Panc1 (cell line): ENCODE results near the gene MS4A18. TPM values are rescaled to one million over a fixed set of nuclear protein-coding genes. Genes with fewer than 3 reads are reported as not detected.

Experiments used
- ATAC-seq: fragments of 200-7000 bp; cut with Tn5 transposase; 2 replicates; pipeline ENCODE4 v1.9.1; 2020; ENCODE audit warnings: mild to moderate bottlenecking, moderate library complexity
- BruUV-seq: library from RNA; stranded (reverse); fragments of 400-500 nt; replicated peaks from 2 replicates; lab custom pipeline; 2021; lab: Mats Ljungman, UMichigan
- CTCF ChIA-PET: fragments of 300-600 bp; sonication (Branson Sonifier 250); formaldehyde crosslinking; loops from one replicate; lab custom pipeline; 2022; ENCODE audit warnings: antibody characterized with exemption; lab: Charles Lee
- POLR2A ChIA-PET: fragments of 300-600 bp; sonication (Branson Sonifier 250); formaldehyde crosslinking; loops from one replicate; lab custom pipeline; 2022; ENCODE audit warnings: antibody characterized with exemption; lab: Charles Lee
- DNase-seq: peaks from one replicate; pipeline ENCODE4 v3.0.0-alpha.2; 2010; ENCODE audit warnings: low read depth, low spot score
- H3K27ac ChIP-seq: 2 replicates; pipeline ENCODE4 v1.5.1; 2011; ENCODE audit warnings: mild to moderate bottlenecking, low read length, inconsistent platforms
- H3K27me3 ChIP-seq: fragments of 200-500 bp; sonication (Bioruptor generic); 2 replicates; pipeline ENCODE4 v1.6.0; 2014; ENCODE audit warnings: low read length, inconsistent platforms; ENCODE audit not compliant: control insufficient read depth, insufficient read depth
- H3K36me3 ChIP-seq: fragments of 200-500 bp; sonication (Bioruptor generic); 2 replicates; pipeline ENCODE4 v1.5.1; 2014; ENCODE audit warnings: inconsistent platforms, mild to moderate bottlenecking, low read length, moderate library complexity; ENCODE audit not compliant: control insufficient read depth, insufficient read depth
- H3K4me1 ChIP-seq: 2 replicates; pipeline ENCODE4 v1.5.1; 2011; ENCODE audit warnings: inconsistent platforms, mild to moderate bottlenecking, low read length, moderate library complexity; ENCODE audit not compliant: control insufficient read depth, insufficient read depth
- H3K4me3 ChIP-seq, 2 experiments: 2 replicates each; pipeline ENCODE4 v1.5.1; 2011 to 2012; ENCODE audit warnings: low read depth in 2 of 2, low read length in 2 of 2, mild to moderate bottlenecking in 2 of 2, inconsistent platforms in 1 of 2, moderate library complexity in 1 of 2
- H3K9me3 ChIP-seq: fragments of 200-500 bp; sonication (Bioruptor generic); 2 replicates; pipeline ENCODE4 v1.5.1; 2014; ENCODE audit warnings: low read depth, mild to moderate bottlenecking, inconsistent platforms, low read length, moderate library complexity; ENCODE audit not compliant: control insufficient read depth, insufficient read depth
- CTCF ChIP-seq: fragments of 450-650 bp; IDR thresholded peaks from 2 replicates; pipeline ENCODE4 v1.5.1; 2017; ENCODE audit warnings: mild to moderate bottlenecking
- POLR2AphosphoS5 ChIP-seq: IDR thresholded peaks from 2 replicates; pipeline ENCODE4 v1.6.1; 2012; ENCODE audit warnings: mild to moderate bottlenecking, low read depth, low read length, moderate library complexity
- REST ChIP-seq, 2 experiments: IDR thresholded peaks; 2 replicates each; pipeline ENCODE4 v1.6.1; 2011 to 2012; ENCODE audit warnings: low read depth in 2 of 2, control low read depth in 1 of 2, low read length in 1 of 2, mild to moderate bottlenecking in 1 of 2, moderate library complexity in 1 of 2; ENCODE audit not compliant: insufficient read depth in 1 of 2
- SIN3A ChIP-seq: IDR thresholded peaks from 2 replicates; pipeline ENCODE4 v1.6.1; 2012; ENCODE audit warnings: low read depth, mild to moderate bottlenecking, low read length, moderate library complexity, borderline replicate concordance; ENCODE audit not compliant: insufficient read depth
- TCF7L2 ChIP-seq: IDR thresholded peaks from 2 replicates; pipeline ENCODE4 v1.6.1; 2011; ENCODE audit warnings: mild to moderate bottlenecking, low read depth, low read length, inconsistent platforms
- in situ Hi-C: cut with HindIII; loops from 2 replicates; pipeline ENCODE4 v1.10.0; 2016; ENCODE audit warnings: low sequenced_read_pairs, low pct_unique_long_range_greater_than_20kb
- intact Hi-C: fragments of 100-400 bp; cut with micrococcal nuclease; formaldehyde crosslinking; loops from one replicate; pipeline ENCODE4 v1.10.0; 2022; ENCODE audit not compliant: unreplicated experiment
- total RNA-seq: library from RNA; stranded (reverse); gene quantifications from one replicate; pipeline ENCODE4 v1.2.1, GENCODE V29; 2021; ENCODE audit not compliant: unreplicated experiment

MS4A18 gene
- total RNA-seq, 1 experiment from 2014 or later: not detected

GRCh38 chr11:60785806-60786361, 61.4 kb downstream of the MS4A18 start:
- no peak for DNase-seq
- no TSS peak for BruUV-seq
- in situ Hi-C loops (no loop called here), intact Hi-C loops (no loop called here)
- Histone ChIP-seq H3K27me3 (no peaks in the 10 kb centered on the region), H3K36me3 (no peaks in the 10 kb centered on the region), H3K9me3 (no peaks in the 10 kb centered on the region), H3K4me1 (no peaks in the 10 kb centered on the region), H3K4me3 (no peak overlapping the region), H3K27ac (no peak overlapping the region)
- peak; percentile 59 for ATAC-seq
- ChIA-PET CTCF (no interaction called here), POLR2A (interaction anchor here (0.7 kb wide), 1 partner anchor 131 kb away, joined by 5 read pairs; no protein-coding TSS in a partner anchor)
- TF ChIP-seq SIN3A (no peak), POLR2AphosphoS5 (no peak), TCF7L2 (no peak), REST (IDR thresholded peaks at IDR 0.05; ENCODE audit: insufficient read depth in 1 of 2, low read depth in 2 of 2, low read length in 1 of 2) (no peak), CTCF (no peak)

GRCh38 chr11:60786811-60787567, 62.5 kb downstream of the MS4A18 start:
- BruUV-seq: no TSS peak
- H3K27me3 ChIP-seq: no peaks in the 10 kb centered on the region
- no peaks in the 10 kb centered on the region for H3K4me1 ChIP-seq
- H3K36me3 ChIP-seq: no peaks in the 10 kb centered on the region
- TF ChIP-seq CTCF (no peak), SIN3A (no peak), TCF7L2 (no peak), REST (IDR thresholded peaks at IDR 0.05; ENCODE audit: insufficient read depth in 1 of 2, low read depth in 2 of 2, low read length in 1 of 2) (no peak), POLR2AphosphoS5 (no peak)
- H3K4me3 ChIP-seq: no peak overlapping the region
- ATAC-seq (peak; percentile 44), DNase-seq (no peak)
- H3K27ac ChIP-seq: no peak overlapping the region
- in situ Hi-C loops (no loop called here), intact Hi-C loops (no loop called here)
- no peaks in the 10 kb centered on the region for H3K9me3 ChIP-seq
- ChIA-PET CTCF (no interaction called here), POLR2A (no interaction called here)
